ENCODE measurements around the gene IRF4.

The IRF4 gene

DNA sequence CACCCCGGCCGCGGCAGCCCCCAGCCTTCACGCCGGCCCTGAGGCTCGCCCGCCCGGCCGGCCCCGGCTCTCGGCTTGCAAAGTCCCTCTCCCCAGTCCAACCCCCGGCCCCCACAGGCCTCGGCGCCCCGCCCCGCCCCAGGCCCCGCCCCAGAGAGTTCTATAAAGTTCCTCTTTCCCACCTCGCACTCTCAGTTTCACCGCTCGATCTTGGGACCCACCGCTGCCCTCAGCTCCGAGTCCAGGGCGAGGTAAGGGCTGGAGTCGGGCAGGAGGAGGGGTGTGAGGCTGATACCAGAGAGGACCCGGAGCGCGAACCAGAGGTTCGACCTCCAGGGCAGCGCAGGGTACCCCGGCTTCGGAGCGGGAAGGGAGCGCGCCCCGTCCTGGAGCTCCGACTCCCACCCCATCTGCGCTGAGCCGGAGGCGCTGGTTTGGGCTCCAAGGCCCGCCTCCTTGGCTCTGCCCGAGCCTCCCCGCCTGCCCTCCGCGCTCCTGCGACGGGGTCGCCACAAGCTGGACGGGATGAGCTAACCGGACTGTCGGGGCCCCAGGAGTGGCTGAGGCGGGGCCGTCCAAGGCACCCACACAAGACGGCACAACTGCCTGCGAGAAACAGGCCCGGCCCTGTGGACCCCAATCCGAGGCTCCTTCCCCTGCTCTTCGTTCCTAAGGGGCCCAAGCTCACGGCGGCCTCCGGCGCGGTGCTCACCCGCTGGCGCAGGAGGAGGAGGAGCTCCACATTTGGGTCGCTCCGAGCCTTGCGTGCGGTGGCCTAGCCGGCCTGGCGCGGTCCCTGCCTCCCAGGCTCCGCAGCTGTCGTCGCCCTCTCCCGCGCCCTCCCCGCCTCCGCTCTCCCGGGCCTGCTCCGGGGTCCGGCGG is at the start of gene IRF4:
Gene IRF4, plus strand, starts transcription at position 194 of the 882 bp plus-strand sequence. CDS start 1,401 bp downstream, outside the sequence.
- peak; percentile 60 to 64 for DNase-seq

DNA sequence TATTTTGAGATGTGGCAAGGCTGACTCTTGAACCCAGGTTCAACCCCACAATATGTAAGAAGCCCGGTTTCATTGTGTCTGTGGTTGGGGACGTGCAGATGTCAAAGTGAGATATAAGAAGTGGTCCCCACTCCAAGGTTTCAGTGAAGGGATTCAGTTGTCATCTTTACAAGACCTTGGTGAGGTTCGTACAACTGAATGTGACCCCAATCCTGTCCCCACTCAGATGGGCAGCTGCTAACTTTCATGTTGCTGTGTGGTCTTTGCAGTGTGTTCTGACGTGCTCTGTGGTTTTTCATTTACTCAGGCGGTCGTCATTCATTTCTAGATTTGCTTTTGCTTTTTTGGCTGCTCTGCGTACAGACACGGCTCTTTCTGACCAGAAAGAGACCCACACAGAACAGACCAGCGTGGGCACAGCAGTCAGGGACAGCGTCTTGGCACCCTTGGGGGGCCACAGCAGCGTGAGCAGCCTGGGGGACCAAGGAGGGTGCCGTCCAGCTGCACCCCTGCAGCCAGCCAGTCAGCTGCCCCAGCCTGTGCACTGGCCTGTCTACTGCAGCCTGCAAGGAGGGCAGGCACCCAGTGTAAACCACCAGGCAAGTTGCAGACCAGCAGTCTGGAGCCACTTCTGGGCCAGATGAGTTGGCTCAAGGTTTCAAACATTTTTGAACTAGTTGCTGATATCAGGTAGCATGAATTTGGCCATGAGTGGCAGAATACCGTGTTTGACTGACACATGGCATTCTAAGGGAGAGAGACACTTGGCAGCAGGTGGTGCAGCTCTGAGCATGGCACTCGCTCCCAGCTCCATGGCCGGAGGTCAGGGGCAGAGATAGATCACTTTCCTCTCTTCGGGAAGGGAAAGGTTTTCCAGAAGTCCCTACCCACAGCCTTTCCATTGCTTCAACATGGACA is 49.4 kb upstream of the IRF4 start:
- no peak for DNase-seq

GRCh38 chr6:342832-343179 is 48.7 kb upstream of the IRF4 start:
- no peak for DNase-seq

- no peak for DNase-seq
Observed at GRCh38 chr6:343226-343935, 48.2 kb upstream of the IRF4 start.

DNA sequence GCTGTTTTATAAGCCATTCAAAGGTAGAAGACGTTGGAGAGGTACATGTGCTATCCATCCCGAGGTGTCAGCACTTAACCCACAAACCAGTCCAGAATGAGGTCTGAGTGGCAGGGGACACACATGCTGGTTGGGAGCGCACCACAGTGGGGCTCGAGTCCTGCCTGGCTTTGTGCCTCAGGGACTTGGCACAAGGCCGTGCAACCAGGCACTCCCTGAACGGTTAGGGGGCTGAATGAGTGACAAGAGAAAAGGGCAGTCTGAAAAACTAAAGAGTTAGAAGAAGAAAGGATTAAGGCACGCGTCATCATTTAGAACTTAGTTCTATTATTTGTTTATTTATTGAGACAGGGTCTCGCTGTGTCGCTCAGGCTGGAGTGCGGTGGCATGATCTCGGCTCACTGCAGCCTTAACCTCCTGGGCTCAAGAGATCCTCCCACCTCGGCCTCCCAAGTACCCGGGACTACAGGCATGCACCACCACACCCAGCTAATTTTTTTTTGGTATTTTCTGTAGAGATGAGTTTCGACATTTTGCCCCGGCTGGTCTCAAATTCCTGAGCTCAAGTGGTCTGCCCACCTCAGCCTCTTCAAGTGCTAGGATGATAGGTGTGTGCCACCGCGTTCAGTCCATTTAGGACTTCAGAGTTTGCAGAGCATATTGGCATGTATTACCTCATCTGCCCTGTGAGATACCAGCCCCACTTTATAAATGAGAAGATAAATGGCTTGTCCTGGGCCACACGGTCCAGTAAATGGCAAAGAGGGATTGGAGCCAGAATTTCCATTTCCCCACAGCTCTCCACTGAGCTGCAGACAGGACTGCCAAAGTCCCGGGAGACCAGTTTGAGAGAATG is 47.4 kb upstream of the IRF4 start:
- DNase-seq, result no peak

DNA sequence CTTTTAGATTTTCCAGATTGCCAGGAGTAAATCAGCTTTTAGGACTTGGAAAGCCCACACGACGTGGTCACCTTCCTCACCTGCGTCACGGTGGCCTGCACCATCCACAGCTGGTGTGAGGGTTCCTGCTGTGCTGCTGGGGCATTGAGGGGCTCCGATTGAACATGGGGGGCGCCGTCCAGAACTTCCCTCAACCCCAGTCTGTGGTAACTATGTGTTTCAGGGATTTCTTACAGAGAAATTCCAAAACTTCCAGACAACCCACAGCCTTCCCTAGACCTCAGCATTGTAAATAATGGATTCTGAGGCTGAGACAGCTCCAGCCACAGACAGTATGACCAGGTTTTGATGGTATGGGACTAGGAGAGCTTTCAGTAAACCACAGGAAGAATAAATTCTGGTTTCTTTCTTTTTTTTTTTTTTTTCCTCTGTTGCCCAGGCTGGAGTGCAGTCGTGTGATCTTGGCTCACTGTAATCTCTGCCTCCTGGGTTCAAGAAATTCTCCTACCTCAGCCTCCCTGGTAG is 46.7 kb upstream of the IRF4 start:
- no peak for DNase-seq

DNA sequence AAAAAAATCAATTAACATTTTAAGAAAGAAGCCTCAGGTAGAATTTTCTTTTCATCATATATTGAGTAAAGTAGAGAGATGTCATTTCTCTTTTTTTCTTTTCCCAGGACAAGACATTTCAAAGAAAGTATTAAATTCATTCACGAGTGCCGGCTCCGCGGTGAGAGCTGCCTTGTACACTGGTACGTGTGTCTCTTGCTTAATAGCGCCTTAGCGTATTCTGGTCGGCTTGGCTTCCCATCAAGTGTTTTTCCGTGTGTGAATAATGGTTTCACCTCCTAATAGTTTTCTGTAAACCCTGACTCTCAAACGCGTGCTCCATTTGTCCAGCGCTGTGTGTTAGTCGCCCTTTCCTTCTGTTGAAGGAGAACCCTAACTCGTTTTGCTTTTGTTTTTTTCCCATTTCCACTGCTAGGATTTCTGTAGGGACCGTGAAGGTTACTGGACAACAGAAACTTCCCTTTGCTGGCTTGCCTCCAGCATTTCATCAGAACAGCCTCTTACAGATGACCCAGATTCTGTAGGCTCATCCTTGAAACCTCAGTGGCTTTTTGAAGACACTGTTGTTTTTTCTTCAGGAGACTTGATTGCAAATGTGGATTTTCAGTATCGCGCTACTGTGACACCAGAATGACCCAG is 45.7 kb upstream of the IRF4 start:
- no peak for DNase-seq

- DNase-seq, result no peak
Observed at GRCh38 chr6:346386-347030, 45.0 kb upstream of the IRF4 start.

- peak in 1 of 2 donors; percentile 31 for DNase-seq
Observed at GRCh38 chr6:347232-347631, 44.3 kb upstream of the IRF4 start.

DNA sequence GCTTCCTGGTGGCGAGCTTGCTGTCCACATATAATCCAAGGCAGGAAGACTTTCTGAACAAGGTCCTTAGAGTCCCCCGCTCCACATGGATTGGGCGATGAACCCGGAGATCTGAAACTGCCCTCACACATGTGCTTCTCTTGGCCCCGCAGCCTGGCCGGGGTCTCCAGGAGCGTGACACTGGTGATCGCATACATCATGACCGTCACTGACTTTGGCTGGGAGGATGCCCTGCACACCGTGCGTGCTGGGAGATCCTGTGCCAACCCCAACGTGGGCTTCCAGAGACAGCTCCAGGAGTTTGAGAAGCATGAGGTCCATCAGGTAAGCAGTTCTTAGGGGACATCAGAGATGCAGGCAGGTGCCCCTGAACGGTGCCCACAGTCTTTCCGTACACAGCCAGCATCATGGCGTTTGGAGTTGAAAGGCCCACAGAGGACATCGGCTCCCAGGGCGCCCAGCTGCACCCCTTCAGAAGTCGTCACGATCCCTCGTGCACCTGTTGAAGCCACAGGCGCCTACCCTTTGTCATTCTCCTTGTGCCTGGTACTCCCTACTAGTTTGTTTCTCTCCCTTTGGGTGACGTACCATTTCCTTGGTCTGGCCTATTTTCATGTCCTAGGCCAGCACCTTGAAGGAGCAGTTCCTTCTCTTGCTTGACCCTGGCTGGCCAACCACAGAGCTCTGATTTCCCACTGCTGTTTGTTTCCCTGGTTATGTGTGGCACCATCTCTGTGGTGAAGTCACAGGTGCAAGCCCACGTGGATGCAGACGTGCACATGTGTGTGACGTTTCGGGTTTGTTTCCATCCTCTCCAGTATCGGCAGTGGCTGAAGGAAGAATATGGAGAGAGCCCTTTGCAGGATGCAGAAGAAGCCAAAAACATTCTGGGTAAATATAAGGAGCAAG is 43.3 kb upstream of the IRF4 start:
- no peak for DNase-seq

GRCh38 chr6:348860-349396 is 42.6 kb upstream of the IRF4 start:
- DNase-seq, result no peak

DNA sequence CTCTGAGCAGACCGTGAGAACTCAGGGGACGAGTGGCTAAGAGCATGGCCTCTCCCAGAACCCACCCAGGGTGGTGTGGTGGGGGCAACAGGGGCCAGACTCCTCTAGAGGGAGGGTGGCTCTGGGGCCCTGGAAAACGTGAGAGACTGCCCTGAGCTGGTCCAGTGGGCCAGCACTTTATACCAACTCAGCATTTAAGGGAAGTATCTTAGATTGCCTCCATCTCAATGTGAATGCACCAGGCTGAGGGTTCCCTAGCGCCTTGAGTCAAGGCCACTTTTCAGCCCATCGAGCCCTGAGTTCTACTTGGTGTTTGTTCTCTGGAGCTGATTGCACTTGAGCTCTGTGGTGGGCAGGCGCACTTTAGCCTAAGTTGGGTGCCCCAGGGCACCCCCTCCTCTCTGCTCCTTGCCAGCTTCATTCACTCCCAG is 42.0 kb upstream of the IRF4 start:
- no peak for DNase-seq

- DNase-seq, result no peak
Observed at GRCh38 chr6:350371-350770, 41.2 kb upstream of the IRF4 start.

- DNase-seq, result no peak
Observed at GRCh38 chr6:351011-351866, 40.3 kb upstream of the IRF4 start.

- DNase-seq, result no peak
Observed at GRCh38 chr6:351867-352289, 39.7 kb upstream of the IRF4 start.

- no peak for DNase-seq
Observed at GRCh38 chr6:352474-352873, 39.1 kb upstream of the IRF4 start.

GRCh38 chr6:352896-353470 is 38.6 kb upstream of the IRF4 start:
- no peak for DNase-seq
